Fibroblast of lung (primary cell): ENCODE measurements around the gene CACNA2D3. TPM values are rescaled to one million over a fixed set of nuclear protein-coding genes. Genes with fewer than 3 reads are reported as not detected.

ENCODE experiments used
- DNase-seq, 2 donors: peaks; one replicate each; pipeline versions ENCODE4 v3.0.0 to v3.0.0-alpha.2; 2010; ENCODE audit warnings: low read depth in 2 of 2
- H2AFZ ChIP-seq: 2 replicates; pipeline ENCODE4 v1.5.1; 2012; ENCODE audit warnings: low read length, control low read depth, inconsistent platforms
- H3K27ac ChIP-seq: 2 replicates; pipeline ENCODE4 v1.5.1; 2011; ENCODE audit warnings: low read length, control low read depth; ENCODE audit not compliant: insufficient read depth
- H3K27me3 ChIP-seq: 2 replicates; pipeline ENCODE4 v1.5.1; 2011; ENCODE audit warnings: mild to moderate bottlenecking, low read length; ENCODE audit not compliant: control insufficient read depth, insufficient read depth
- H3K36me3 ChIP-seq: 2 replicates; pipeline ENCODE4 v1.5.1; 2011; ENCODE audit warnings: low read length; ENCODE audit not compliant: control insufficient read depth, insufficient read depth
- H3K4me1 ChIP-seq: 2 replicates; pipeline ENCODE4 v1.5.1; 2011; ENCODE audit warnings: low read length; ENCODE audit not compliant: control insufficient read depth, insufficient read depth; ENCODE audit errors: extremely low read depth
- H3K4me2 ChIP-seq: 2 replicates; pipeline ENCODE4 v1.5.1; 2011; ENCODE audit warnings: low read length, control low read depth; ENCODE audit not compliant: insufficient read depth; ENCODE audit errors: extremely low read depth
- H3K4me3 ChIP-seq, 4 experiments: fragments of 200-600 bp in 1 of 4; sonication (generic) in 1 of 4; replicated peaks in 1 of 4; 2 replicates each; pipeline ENCODE4 v1.5.1; 2011 to 2016; ENCODE audit warnings: low read length in 4 of 4, low read depth in 3 of 4, mild to moderate bottlenecking in 3 of 4, control low read depth in 2 of 4, inconsistent platforms in 1 of 4, mixed read lengths in 1 of 4; ENCODE audit not compliant: insufficient read depth in 1 of 4; ENCODE audit errors: control extremely low read depth in 1 of 4
- H3K79me2 ChIP-seq: 2 replicates; pipeline ENCODE4 v1.5.1; 2012; ENCODE audit warnings: mild to moderate bottlenecking, low read length, inconsistent platforms; ENCODE audit not compliant: control insufficient read depth, insufficient read depth
- H3K9ac ChIP-seq: 2 replicates; pipeline ENCODE4 v1.5.1; 2011; ENCODE audit warnings: mild to moderate bottlenecking, low read length, control low read depth; ENCODE audit not compliant: insufficient read depth
- H3K9me3 ChIP-seq: 2 replicates; pipeline ENCODE4 v1.5.1; 2012; ENCODE audit warnings: low read depth, low read length; ENCODE audit not compliant: control insufficient read depth, insufficient read depth
- H4K20me1 ChIP-seq: 2 replicates; pipeline ENCODE4 v1.5.1; 2011; ENCODE audit warnings: low read length; ENCODE audit not compliant: control insufficient read depth, insufficient read depth; ENCODE audit errors: extremely low read depth
- EZH2 ChIP-seq: IDR thresholded peaks from 2 replicates; pipeline ENCODE4 v1.5.1; 2012; ENCODE audit warnings: low read length, control low read depth, mild to moderate bottlenecking; ENCODE audit errors: missing control alignments
- polyA plus RNA-seq, 2 donors: library from polyadenylated mRNA; depleted of rRNA in 1 of 2; stranded (reverse) in 1 of 2; unstranded in 1 of 2; fragments of >200 nt; gene quantifications; 2 replicates each; pipeline ENCODE4 v1.2.1, GENCODE V29; 2011 to 2012; ENCODE audit warnings: missing spikeins in 1 of 2
- total RNA-seq: library from RNA; depleted of rRNA; stranded (reverse); fragments of >200 nt; gene quantifications from 2 replicates; pipeline ENCODE4 v1.2.1, GENCODE V29; 2014
- TF ChIP-seq, protein P1 (sequence below), 2 donors: IDR thresholded peaks in 1 of 2; conservative IDR thresholded peaks in 1 of 2; 1 replicate in 1 of 2; 2 replicates in 1 of 2; pipeline ENCODE4 v1.5.1; 2011 to 2012; ENCODE audit warnings: low read length in 2 of 2, control low read depth in 1 of 2, inconsistent platforms in 1 of 2, low read depth in 1 of 2, mild to moderate bottlenecking in 1 of 2

Gene CACNA2D3
- total and polyA plus RNA-seq, 2 donors (not counting 1 experiment from before 2014, with no cell fraction given) = 1.8 to 11.5 TPM

DNA sequence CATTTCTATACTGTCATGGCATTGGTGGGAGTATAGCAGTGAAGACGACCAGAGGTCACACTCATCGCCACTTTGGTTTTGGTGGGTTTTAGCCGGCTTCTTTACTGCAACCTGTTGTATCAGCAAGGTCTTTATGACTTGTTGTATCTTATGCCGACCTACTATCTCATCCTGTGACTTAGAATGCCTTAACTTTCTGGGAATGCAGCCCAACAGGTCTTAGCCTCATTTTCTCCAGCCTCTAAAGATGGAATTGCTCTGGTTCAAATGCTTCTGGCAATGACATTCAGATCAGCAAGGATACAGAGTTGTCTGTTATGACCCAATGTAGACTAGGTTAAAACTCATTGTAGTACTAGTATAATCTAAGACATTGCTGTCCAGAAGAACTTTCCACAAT is 860.5 kb downstream of the CACNA2D3 start:
- Histone ChIP-seq H4K20me1 (no peaks in the 10 kb centered on the region), H3K4me1 (no peaks in the 10 kb centered on the region), H3K4me2 (no peak overlapping the region), H3K79me2 (no peaks in the 10 kb centered on the region), H3K27ac (no peak overlapping the region), H2AFZ (no peak overlapping the region), H3K36me3 (no peaks in the 10 kb centered on the region), H3K9ac (no peak overlapping the region), H3K27me3 (no peaks in the 10 kb centered on the region), H3K4me3 (no peak overlapping the region), H3K9me3 (no peaks in the 10 kb centered on the region)
- DNase-seq = no peak
- TF ChIP-seq, protein P1, sequence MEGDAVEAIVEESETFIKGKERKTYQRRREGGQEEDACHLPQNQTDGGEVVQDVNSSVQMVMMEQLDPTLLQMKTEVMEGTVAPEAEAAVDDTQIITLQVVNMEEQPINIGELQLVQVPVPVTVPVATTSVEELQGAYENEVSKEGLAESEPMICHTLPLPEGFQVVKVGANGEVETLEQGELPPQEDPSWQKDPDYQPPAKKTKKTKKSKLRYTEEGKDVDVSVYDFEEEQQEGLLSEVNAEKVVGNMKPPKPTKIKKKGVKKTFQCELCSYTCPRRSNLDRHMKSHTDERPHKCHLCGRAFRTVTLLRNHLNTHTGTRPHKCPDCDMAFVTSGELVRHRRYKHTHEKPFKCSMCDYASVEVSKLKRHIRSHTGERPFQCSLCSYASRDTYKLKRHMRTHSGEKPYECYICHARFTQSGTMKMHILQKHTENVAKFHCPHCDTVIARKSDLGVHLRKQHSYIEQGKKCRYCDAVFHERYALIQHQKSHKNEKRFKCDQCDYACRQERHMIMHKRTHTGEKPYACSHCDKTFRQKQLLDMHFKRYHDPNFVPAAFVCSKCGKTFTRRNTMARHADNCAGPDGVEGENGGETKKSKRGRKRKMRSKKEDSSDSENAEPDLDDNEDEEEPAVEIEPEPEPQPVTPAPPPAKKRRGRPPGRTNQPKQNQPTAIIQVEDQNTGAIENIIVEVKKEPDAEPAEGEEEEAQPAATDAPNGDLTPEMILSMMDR (conservative IDR thresholded peaks at IDR 0.05 in 1 of 2, IDR thresholded peaks at IDR 0.05 in 1 of 2; ENCODE audit: low read depth in 1 of 2, low read length in 2 of 2) = no peak
- TF ChIP-seq EZH2 = no peak

DNA sequence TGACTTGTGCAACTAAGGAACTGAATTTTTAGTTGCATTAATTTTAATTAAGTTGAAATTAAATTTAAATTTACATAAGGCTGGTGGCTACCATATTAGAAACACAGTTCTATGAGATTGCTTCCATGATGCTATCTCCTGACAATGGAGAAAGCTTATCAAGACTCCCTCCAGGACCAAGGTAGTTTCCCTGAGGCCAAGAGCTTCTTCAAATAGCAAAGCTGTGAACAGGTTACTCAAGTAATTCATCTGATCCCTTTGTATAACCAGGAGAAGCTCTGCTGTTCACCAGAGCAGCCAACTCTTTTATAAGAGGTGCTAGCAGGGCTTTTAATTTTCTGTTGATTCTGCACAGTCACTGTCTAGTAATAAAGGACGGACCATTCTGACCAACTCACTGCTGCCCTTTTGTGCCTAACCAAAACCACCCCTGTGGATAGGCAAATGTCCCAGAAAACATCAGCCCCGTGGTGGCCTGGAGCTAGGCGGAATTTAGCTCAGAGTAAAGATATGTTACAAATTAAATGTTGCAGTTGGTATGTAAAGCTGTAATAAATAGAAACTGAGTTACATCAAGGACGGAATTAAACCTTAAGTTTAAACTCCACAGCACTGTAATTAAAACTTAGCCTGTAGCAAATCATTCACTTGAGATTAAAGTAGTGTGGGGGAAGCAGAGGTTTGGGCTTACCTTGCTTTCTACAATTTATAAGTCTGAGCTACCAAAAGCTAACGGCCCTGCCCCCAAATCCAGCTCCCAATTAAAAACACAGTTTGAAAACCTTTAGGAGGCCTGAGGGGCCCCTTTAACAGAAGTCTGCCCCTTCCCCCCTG is 861.1 kb downstream of the CACNA2D3 start:
- Histone ChIP-seq H4K20me1 (no peaks in the 10 kb centered on the region), H3K79me2 (no peaks in the 10 kb centered on the region), H3K9ac (no peak overlapping the region), H3K27me3 (no peaks in the 10 kb centered on the region), H3K4me1 (peaks cover 3% of the 10 kb centered on the region), H3K4me3 (no peak overlapping the region), H3K9me3 (no peaks in the 10 kb centered on the region), H2AFZ (no peak overlapping the region), H3K4me2 (no peak overlapping the region), H3K36me3 (no peaks in the 10 kb centered on the region), H3K27ac (no peak overlapping the region)
- no peak for DNase-seq
- TF ChIP-seq EZH2 = no peak
- TF ChIP-seq, protein P1 (conservative IDR thresholded peaks at IDR 0.05 in 1 of 2, IDR thresholded peaks at IDR 0.05 in 1 of 2; ENCODE audit: low read depth in 1 of 2, low read length in 2 of 2) = no peak

DNA sequence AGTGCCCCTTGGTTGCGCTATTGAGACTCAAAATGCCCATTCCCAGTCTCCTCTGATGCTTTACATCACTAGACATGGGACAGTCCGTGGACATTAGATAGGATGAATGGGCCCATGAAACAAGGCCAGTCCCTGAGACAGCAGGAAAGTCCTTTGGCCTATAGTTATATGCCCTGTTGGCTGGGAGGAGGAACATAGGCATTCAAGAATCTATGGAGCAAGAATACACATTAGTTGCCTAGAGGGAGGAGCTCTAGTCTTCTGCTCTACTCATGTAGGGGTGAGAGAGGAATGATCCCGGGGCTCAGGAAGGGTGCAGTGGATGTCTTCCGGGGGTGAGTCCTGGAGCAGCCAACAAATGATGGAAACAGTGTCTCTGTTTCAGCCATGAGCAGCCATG is 863.5 kb downstream of the CACNA2D3 start:
- H3K27me3 ChIP-seq = no peaks in the 10 kb centered on the region
- TF ChIP-seq, protein P1 (conservative IDR thresholded peaks at IDR 0.05 in 1 of 2, IDR thresholded peaks at IDR 0.05 in 1 of 2; ENCODE audit: low read depth in 1 of 2, low read length in 2 of 2) = no peak
- no peak for TF ChIP-seq EZH2

More for the DNA sequence above, 863.5 kb downstream of the CACNA2D3 start:
- Histone ChIP-seq H3K79me2 (no peaks in the 10 kb centered on the region), H3K27ac (no peak overlapping the region), H3K4me2 (no peak overlapping the region), H3K36me3 (no peaks in the 10 kb centered on the region), H3K4me3 (no peak overlapping the region), H4K20me1 (no peaks in the 10 kb centered on the region), H2AFZ (no peak overlapping the region), H3K9ac (no peak overlapping the region), H3K4me1 (peaks cover 3% of the 10 kb centered on the region), H3K9me3 (no peaks in the 10 kb centered on the region)
- DNase-seq = no peak
